Stimulated activated memory B cell treated with anti-CD40 and anti-IgM and Interleukin-4, amounts not matched to agents 10 μg/mL and 1 μg/mL and 100 μg/mL, for 72 hours (primary cell): ENCODE results near the gene CCDC152.
"Not testable (repeated sequence)": the region's sequence is repeated elsewhere in the genome, so short reads cannot be mapped to it uniquely, and the experiment has no call there.

Source experiments
- ATAC-seq: fragments of 150-1000 bp; cut with Tn5 transposase; 2 replicates; pipeline ENCODE4 v1.10.0; 2021
- H3K27ac Mint-ChIP-seq: one replicate; pipeline ENCODE4 v1.8.0; 2022; ENCODE audit warnings: mild to moderate bottlenecking, mixed read lengths
- H3K27me3 Mint-ChIP-seq: one replicate; pipeline ENCODE4 v1.8.0; 2022; ENCODE audit warnings: mixed read lengths
- H3K36me3 Mint-ChIP-seq: one replicate; pipeline ENCODE4 v1.8.0; 2022; ENCODE audit warnings: mixed read lengths
- H3K4me1 Mint-ChIP-seq: one replicate; pipeline ENCODE4 v1.8.0; 2022; ENCODE audit warnings: mixed read lengths
- H3K4me3 Mint-ChIP-seq: one replicate; pipeline ENCODE4 v1.8.0; 2022; ENCODE audit warnings: mild to moderate bottlenecking, moderate library complexity, mixed read lengths
- H3K9me3 Mint-ChIP-seq: one replicate; pipeline ENCODE4 v1.8.0; 2022; ENCODE audit warnings: mixed read lengths

The CCDC152 gene

DNA sequence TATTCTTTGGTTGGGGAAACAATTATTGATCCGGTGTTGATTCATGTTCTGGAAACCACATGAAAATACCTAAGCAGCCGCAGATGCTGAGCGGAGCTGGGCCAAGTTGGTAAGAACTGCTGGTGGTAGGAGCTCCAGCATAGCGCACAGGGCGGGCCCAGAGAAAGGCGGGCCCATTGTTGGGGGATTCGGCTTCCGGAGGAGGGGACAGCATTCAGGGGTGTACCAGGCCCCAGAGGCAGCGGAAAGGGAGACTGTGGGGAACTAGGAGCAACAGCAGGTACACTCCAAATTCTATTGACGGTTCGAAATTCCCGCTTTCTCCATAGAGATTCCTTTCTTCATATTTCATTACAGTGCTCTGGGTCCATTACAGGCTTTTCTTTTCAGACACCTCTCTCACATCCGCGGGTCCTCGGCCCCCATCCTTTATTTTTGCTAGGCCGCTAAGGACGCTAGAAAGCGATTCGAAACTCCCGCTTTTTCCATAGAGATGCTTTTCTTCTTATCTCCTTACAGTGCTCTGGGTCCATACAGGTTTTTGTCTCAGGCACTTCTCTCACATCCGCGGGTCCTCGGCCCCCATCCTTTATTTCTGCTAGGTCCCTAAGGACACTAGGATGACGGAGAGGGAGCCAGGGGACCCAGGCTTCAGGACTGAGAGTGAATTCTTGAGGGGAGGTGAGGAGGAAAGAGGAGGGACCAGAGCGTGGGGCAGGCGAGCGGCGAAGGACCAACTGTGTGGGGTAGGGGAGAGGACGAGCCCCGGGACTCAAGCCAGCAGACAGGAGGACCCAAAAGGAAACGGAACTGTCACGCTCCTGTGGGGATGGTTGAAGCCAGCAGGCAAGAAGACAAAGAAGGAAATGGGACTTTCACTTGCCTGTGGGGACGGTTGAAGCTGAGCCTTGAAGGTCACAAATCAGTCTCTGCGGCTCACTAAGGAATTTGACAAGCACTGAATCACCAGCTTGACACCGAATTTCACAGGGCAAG lies at the start of gene CCDC152:
Gene CCDC152, plus strand, starts transcription at position 213 of the 996 bp plus-strand sequence. CDS start 2,304 bp downstream, outside the sequence.
- no peaks in the 10 kb centered on the region for H3K36me3 Mint-ChIP-seq
- H3K27me3 Mint-ChIP-seq: peaks cover 25% of the 10 kb centered on the region

DNA sequence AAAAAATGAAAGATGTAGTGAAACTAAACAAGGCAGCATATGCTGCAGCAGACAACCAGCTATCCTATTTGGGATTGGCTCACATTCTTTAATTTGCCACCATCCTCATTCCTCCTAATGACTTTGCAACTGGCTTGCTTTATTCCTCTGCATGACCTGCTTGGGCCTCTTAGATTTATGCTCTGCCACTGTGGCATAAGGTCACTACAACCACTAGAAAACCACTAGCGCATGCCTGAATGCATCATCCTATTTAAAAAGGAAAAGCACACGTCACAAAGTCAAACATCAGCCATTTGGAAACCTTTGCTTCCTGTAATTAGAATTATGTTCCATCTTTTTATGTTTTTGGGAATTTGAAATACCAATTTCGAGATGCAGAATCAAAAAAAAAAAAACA lies 40.8 kb upstream of the CCDC152 start:
- no peaks in the 10 kb centered on the region for H3K9me3 Mint-ChIP-seq
- H3K36me3 Mint-ChIP-seq: no peaks in the 10 kb centered on the region
- no peak for ATAC-seq
- no peak overlapping the region for H3K4me3 Mint-ChIP-seq
- H3K4me1 Mint-ChIP-seq: no peaks in the 10 kb centered on the region
- no peak overlapping the region for H3K27ac Mint-ChIP-seq
- H3K27me3 Mint-ChIP-seq: peaks cover 24% of the 10 kb centered on the region

More for the DNA sequence above, at the start of gene CCDC152:
- peaks cover 14% of the 10 kb centered on the region for H3K4me1 Mint-ChIP-seq
- H3K9me3 Mint-ChIP-seq: no peaks in the 10 kb centered on the region
- H3K27ac Mint-ChIP-seq: peak within 1 kb of the TSS; percentile 38
- peak; percentile 86 for ATAC-seq
- peak within 1 kb of the TSS; percentile 81 for H3K4me3 Mint-ChIP-seq

GRCh38 chr5:42718591-42718990 lies 38.0 kb upstream of the CCDC152 start:
- Mint-ChIP-seq H3K4me1 (no peaks in the 10 kb centered on the region), H3K9me3 (no peaks in the 10 kb centered on the region), H3K36me3 (no peaks in the 10 kb centered on the region), H3K27ac (no peak overlapping the region), H3K4me3 (no peak overlapping the region), H3K27me3 (peaks cover 4% of the 10 kb centered on the region)
- ATAC-seq: peak; percentile 83

DNA sequence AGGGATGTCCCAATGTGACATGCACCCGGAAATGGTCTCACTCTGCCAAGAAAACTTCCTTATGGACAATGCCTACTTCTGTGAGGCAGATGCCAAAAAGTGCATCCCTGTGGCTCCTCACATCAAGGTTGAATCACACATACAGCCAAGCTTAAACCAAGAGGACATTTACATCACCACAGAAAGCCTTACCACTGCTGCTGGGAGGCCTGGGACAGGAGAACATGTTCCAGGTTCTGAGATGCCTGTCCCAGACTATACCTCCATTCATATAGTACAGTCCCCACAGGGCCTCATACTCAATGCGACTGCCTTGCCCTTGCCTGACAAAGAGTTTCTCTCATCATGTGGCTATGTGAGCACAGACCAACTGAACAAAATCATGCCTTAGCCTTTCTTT lies 37.6 kb upstream of the CCDC152 start:
- Mint-ChIP-seq H3K27me3 (no peaks in the 10 kb centered on the region), H3K4me1 (no peaks in the 10 kb centered on the region), H3K36me3 (no peaks in the 10 kb centered on the region), H3K9me3 (no peaks in the 10 kb centered on the region), H3K27ac (no peak overlapping the region), H3K4me3 (no peak overlapping the region)
- ATAC-seq: no peak

DNA sequence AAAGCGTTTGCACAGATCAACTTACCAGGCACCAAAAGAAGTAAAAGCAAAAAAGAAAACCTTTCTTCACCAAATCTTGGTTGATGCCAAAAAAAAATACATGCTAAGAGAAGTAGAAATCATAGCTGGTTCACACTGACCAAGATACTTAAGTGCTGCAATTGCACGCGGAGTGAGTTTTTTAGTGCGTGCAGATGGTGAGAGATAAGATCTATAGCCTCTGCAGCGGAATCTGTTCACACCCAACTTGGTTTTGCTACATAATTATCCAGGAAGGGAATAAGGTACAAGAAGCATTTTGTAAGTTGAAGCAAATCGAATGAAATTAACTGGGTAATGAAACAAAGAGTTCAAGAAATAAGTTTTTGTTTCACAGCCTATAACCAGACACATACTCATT lies 36.4 kb upstream of the CCDC152 start:
- Mint-ChIP-seq H3K4me3 (no peak overlapping the region), H3K27ac (no peak overlapping the region), H3K36me3 (no peaks in the 10 kb centered on the region), H3K27me3 (no peaks in the 10 kb centered on the region), H3K9me3 (no peaks in the 10 kb centered on the region), H3K4me1 (no peaks in the 10 kb centered on the region)
- ATAC-seq: no peak

DNA sequence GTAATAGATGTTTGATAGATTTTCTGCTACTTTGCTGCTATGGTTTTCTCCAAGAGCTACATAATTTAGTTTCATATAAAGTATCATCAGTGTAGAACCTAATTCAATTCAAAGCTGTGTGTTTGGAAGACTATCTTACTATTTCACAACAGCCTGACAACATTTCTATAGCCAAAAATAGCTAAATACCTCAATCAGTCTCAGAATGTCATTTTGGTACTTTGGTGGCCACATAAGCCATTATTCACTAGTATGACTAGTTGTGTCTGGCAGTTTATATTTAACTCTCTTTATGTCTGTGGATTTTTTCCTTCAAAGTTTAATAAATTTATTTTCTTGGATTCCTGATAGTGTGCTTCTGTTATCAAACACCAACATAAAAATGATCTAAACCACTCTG lies 35.1 kb upstream of the CCDC152 start:
- Mint-ChIP-seq H3K4me1 (no peaks in the 10 kb centered on the region), H3K27me3 (peaks cover 12% of the 10 kb centered on the region), H3K36me3 (no peaks in the 10 kb centered on the region), H3K9me3 (no peaks in the 10 kb centered on the region), H3K4me3 (no peak overlapping the region), H3K27ac (no peak overlapping the region)
- no peak for ATAC-seq

GRCh38 chr5:42734531-42735058 lies 22.0 kb upstream of the CCDC152 start:
- H3K9me3 Mint-ChIP-seq, H3K27me3 Mint-ChIP-seq, H3K4me1 Mint-ChIP-seq, ATAC-seq, H3K36me3 Mint-ChIP-seq, H3K27ac Mint-ChIP-seq, H3K4me3 Mint-ChIP-seq: not testable (repeated sequence)

DNA sequence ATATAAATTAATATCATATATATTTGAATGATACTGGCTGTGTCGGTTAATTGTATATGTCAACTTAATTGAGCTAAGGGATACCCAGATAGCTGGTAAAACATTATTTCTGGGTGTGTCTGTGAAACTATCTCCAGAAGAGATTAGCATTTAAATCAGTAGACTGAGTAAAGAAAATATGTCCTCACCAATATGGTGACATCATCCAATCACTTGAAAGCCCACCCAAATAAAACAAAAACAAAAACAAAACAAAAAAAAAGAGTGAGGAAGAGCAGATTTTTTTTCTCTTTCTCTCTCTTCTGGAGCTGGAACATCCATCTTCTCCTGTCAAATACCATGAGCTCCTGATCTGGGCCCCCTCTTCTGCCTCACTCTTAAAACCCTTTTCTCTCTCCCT lies 15.7 kb upstream of the CCDC152 start:
- Mint-ChIP-seq H3K4me3 (no peak overlapping the region), H3K27me3 (no peaks in the 10 kb centered on the region), H3K27ac (no peak overlapping the region), H3K9me3 (no peaks in the 10 kb centered on the region), H3K4me1 (no peaks in the 10 kb centered on the region), H3K36me3 (no peaks in the 10 kb centered on the region)
- ATAC-seq: no peak

DNA sequence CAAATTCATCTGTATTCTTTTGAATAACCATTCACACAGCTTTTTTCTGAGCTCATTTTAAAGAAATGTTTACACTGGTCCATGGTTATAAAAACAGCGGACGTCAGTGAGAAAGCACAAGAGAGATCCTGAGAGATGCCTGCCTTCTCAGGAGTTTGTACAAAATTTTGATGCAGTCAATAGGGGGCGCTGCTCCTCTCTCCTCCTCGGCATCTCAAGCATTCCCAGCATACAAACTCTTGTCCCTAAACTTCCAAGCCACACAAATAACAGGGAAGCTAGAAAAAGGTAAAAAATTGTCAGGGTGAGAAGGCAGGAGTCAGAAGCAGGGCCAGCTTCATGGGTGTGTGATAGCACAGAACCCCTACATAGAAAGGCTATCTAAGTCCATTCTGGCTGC lies 11.2 kb upstream of the CCDC152 start:
- Mint-ChIP-seq H3K4me1 (no peaks in the 10 kb centered on the region), H3K4me3 (no peak overlapping the region), H3K27me3 (no peaks in the 10 kb centered on the region), H3K9me3 (no peaks in the 10 kb centered on the region), H3K27ac (no peak overlapping the region), H3K36me3 (no peaks in the 10 kb centered on the region)
- no peak for ATAC-seq

DNA sequence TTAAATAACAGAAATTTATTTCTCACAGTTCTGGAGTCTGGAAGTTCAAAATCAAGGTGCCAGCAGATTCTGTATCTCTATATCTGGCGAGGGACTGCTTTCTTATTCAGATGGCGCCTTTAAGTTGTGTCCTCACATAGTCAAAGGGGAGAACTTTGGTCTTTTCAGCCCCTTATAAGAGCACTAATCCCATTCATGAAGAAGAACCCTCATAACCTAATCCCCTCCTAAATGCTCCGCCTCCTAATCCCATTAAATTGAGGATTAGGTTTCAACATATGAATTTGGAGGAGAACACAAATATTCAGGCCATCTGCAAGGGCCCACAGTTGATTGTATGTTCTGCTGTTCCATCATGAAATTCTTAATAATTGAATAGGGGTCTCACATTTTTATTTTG lies 10.8 kb upstream of the CCDC152 start:
- Mint-ChIP-seq H3K27ac (no peak overlapping the region), H3K9me3 (no peaks in the 10 kb centered on the region), H3K4me1 (no peaks in the 10 kb centered on the region)

DNA sequence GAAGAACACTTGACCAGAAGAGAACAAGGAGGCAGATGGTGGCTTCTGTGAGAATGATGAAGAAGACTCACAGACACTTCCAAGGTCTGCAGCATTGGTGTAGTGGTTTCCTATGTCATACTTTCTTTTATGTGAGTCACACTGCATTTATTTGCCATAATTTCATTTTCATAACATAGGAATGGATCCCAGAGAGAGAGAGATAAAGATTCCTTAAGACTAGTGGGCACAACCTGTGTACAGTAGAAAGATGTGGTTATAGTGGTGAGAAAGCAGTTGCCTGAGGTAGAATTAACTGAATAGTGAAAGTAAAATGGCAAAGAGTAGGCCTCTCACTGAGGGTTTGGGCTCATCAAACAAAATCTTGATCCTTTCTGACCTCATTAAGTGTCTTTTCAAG lies 7.6 kb upstream of the CCDC152 start:
- Mint-ChIP-seq H3K36me3 (no peaks in the 10 kb centered on the region), H3K27ac (no peak overlapping the region), H3K9me3 (no peaks in the 10 kb centered on the region), H3K27me3 (no peaks in the 10 kb centered on the region), H3K4me1 (no peaks in the 10 kb centered on the region), H3K4me3 (no peak overlapping the region)
- ATAC-seq: no peak

More for the DNA sequence above, 10.8 kb upstream of the CCDC152 start:
- ATAC-seq: no peak
- no peak overlapping the region for H3K4me3 Mint-ChIP-seq
- no peaks in the 10 kb centered on the region for H3K27me3 Mint-ChIP-seq
- H3K36me3 Mint-ChIP-seq: no peaks in the 10 kb centered on the region

- no peak overlapping the region for H3K27ac Mint-ChIP-seq
- H3K9me3 Mint-ChIP-seq: no peaks in the 10 kb centered on the region
- no peaks in the 10 kb centered on the region for H3K4me1 Mint-ChIP-seq
- H3K27me3 Mint-ChIP-seq: no peaks in the 10 kb centered on the region
- no peak for ATAC-seq
- no peak overlapping the region for H3K4me3 Mint-ChIP-seq
- H3K36me3 Mint-ChIP-seq: no peaks in the 10 kb centered on the region
Measured at GRCh38 chr5:42750507-42750906, 6.1 kb upstream of the CCDC152 start.

DNA sequence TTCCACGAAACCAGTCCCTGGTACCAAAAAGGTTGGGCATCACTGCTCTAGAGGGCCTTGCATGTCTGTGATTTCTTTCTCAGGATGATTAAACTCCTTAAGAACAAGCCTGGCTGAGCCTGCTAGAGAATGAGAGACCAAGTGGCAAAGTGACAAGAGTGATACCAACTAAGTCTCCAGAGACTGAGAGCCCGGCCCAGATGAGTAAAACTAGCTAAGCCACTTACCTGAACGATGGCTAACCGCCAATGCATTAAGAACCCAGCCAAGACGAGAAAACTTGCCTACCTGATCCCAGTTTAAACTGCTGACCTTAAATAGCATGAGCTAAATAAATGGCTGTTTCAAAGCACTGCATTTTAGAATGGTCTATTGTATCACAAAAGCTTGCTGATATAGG lies 5.6 kb upstream of the CCDC152 start:
- H3K4me1 Mint-ChIP-seq: no peaks in the 10 kb centered on the region
- no peak for ATAC-seq
- H3K27ac Mint-ChIP-seq: no peak overlapping the region
- no peaks in the 10 kb centered on the region for H3K9me3 Mint-ChIP-seq
- no peaks in the 10 kb centered on the region for H3K27me3 Mint-ChIP-seq
- no peak overlapping the region for H3K4me3 Mint-ChIP-seq
- H3K36me3 Mint-ChIP-seq: no peaks in the 10 kb centered on the region

GRCh38 chr5:42753099-42753498 lies 3.5 kb upstream of the CCDC152 start:
- no peak for ATAC-seq
- no peaks in the 10 kb centered on the region for H3K9me3 Mint-ChIP-seq
- H3K4me1 Mint-ChIP-seq: peaks cover 14% of the 10 kb centered on the region
- H3K27me3 Mint-ChIP-seq: peaks cover 15% of the 10 kb centered on the region
- H3K36me3 Mint-ChIP-seq: no peaks in the 10 kb centered on the region
- no peak overlapping the region for H3K27ac Mint-ChIP-seq
- no peak overlapping the region for H3K4me3 Mint-ChIP-seq

DNA sequence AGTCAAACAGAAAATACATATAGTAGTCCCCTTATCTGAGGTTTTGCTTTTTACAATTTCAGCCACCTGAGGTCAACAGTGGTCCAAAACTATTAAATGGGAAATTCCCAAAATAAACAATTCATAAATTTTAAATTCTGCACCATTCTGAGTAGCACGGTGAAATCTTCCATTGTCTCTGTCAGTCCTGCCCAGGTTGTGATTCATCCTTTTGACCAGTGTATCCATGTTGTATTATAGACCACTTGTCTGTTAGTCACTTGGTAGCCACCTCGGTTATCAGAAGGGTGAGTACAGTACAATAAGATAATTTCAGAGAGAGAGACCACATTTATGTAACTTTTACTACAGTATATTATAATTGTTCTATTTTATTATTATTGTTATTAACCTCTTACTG lies 2.8 kb downstream of the CCDC152 start:
- no peak overlapping the region for H3K4me3 Mint-ChIP-seq
- no peak for ATAC-seq
- H3K4me1 Mint-ChIP-seq: peaks cover 14% of the 10 kb centered on the region

GRCh38 chr5:42760426-42760825 lies 3.8 kb downstream of the CCDC152 start:
- H3K36me3 Mint-ChIP-seq: peaks cover 6% of the 10 kb centered on the region
- no peak for ATAC-seq

More for the DNA sequence above, 2.8 kb downstream of the CCDC152 start:
- Mint-ChIP-seq H3K27ac (no peak overlapping the region), H3K9me3 (no peaks in the 10 kb centered on the region), H3K36me3 (peaks cover under 1% of the 10 kb centered on the region), H3K27me3 (peaks cover 25% of the 10 kb centered on the region)

More at GRCh38 chr5:42760426-42760825, 3.8 kb downstream of the CCDC152 start:
- Mint-ChIP-seq H3K4me1 (peaks cover 14% of the 10 kb centered on the region), H3K27ac (no peak overlapping the region), H3K4me3 (no peak overlapping the region), H3K9me3 (no peaks in the 10 kb centered on the region), H3K27me3 (peaks cover 25% of the 10 kb centered on the region)
